Uterus (tissue), 4 donors: ENCODE measurements around the gene SLC4A4. TPM values are rescaled to one million over a fixed set of nuclear protein-coding genes. Genes with fewer than 3 reads are reported as not detected.

Experiments
- DNase-seq, 2 donors: peaks; one replicate each; pipeline ENCODE4 v3.0.0-alpha.2; 2019 to 2020
- H3K27ac ChIP-seq, 2 donors: fragments of 200-600 bp; sonication (generic); 1 replicate in 1 of 2; 2 replicates in 1 of 2; pipeline ENCODE4 v1.5.1; 2016 to 2018
- H3K27me3 ChIP-seq, 2 donors: fragments of 200-600 bp; sonication (generic); one replicate each; pipeline ENCODE4 v1.5.1; 2018 to 2019; ENCODE audit warnings: control low read depth in 1 of 2
- H3K36me3 ChIP-seq, 2 donors: fragments of 200-600 bp; sonication (generic); one replicate each; pipeline ENCODE4 v1.5.1; 2019; ENCODE audit warnings: control low read depth in 1 of 2
- H3K4me1 ChIP-seq, 2 donors: fragments of 200-600 bp; sonication (generic); one replicate each; pipeline ENCODE4 v1.5.1; 2018 to 2019; ENCODE audit warnings: control low read depth in 1 of 2
- H3K4me3 ChIP-seq, 2 donors: fragments of 200-600 bp; sonication (generic); 1 replicate in 1 of 2; 2 replicates in 1 of 2; pipeline ENCODE4 v1.5.1; 2018 to 2019; ENCODE audit warnings: mild to moderate bottlenecking in 1 of 2
- H3K9me3 ChIP-seq, 2 donors: fragments of 200-600 bp; sonication (generic); one replicate each; pipeline ENCODE4 v1.5.1; 2019; ENCODE audit warnings: control low read depth in 1 of 2
- POLR2A ChIP-seq, 2 donors: fragments of 450-650 bp; IDR thresholded peaks; one replicate each; pipeline ENCODE4 v1.6.1; 2016; ENCODE audit warnings: antibody characterized with exemption in 2 of 2, mild to moderate bottlenecking in 1 of 2, moderate library complexity in 1 of 2
- intact Hi-C: fragments of 100-400 bp; cut with DNase I; formaldehyde crosslinking; loops from one replicate; pipeline ENCODE4 v1.15.1; 2023; ENCODE audit warnings: low total_unique reads
- total RNA-seq, 4 donors: library from RNA; depleted of rRNA in 3 of 4; stranded (reverse); fragments of >200 nt in 3 of 4; gene quantifications; one replicate each; pipeline versions ENCODE4 v1.1.0 to v1.2.4, GENCODE V29; 2014 to 2023
- TF ChIP-seq, protein P1 (sequence below), 4 experiments: fragments of 200-600 bp in 2 of 4; fragments of 450-650 bp in 2 of 4; sonication (generic) in 2 of 4; IDR thresholded peaks; one replicate each; pipeline ENCODE4 v1.5.1; 2016 to 2019; ENCODE audit warnings: antibody characterized with exemption in 4 of 4, mild to moderate bottlenecking in 2 of 4, moderate library complexity in 1 of 4
- donor health status: DM: yes; HTN: yes; CAD: no.

The SLC4A4 gene
- total RNA-seq, 4 donors from 2014 or later, result 0.29 to 9.0 (median 0.87) TPM

- H3K4me3 ChIP-seq, result no peak overlapping the region
- H3K27ac ChIP-seq, result no peak overlapping the region
- H3K9me3 ChIP-seq, result no peaks in the 10 kb centered on the region
- H3K4me1 ChIP-seq, result no peaks in the 10 kb centered on the region
- no peaks in the 10 kb centered on the region for H3K27me3 ChIP-seq
- intact Hi-C loops, result no loop called here
- DNase-seq, result no peak
- TF ChIP-seq, protein P1, sequence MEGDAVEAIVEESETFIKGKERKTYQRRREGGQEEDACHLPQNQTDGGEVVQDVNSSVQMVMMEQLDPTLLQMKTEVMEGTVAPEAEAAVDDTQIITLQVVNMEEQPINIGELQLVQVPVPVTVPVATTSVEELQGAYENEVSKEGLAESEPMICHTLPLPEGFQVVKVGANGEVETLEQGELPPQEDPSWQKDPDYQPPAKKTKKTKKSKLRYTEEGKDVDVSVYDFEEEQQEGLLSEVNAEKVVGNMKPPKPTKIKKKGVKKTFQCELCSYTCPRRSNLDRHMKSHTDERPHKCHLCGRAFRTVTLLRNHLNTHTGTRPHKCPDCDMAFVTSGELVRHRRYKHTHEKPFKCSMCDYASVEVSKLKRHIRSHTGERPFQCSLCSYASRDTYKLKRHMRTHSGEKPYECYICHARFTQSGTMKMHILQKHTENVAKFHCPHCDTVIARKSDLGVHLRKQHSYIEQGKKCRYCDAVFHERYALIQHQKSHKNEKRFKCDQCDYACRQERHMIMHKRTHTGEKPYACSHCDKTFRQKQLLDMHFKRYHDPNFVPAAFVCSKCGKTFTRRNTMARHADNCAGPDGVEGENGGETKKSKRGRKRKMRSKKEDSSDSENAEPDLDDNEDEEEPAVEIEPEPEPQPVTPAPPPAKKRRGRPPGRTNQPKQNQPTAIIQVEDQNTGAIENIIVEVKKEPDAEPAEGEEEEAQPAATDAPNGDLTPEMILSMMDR (IDR thresholded peaks at IDR 0.05), result no peak
- no peak for TF ChIP-seq POLR2A (IDR thresholded peaks at IDR 0.05)
- no peaks in the 10 kb centered on the region for H3K36me3 ChIP-seq
Observed at GRCh38 chr4:71558248-71558647, 219.4 kb downstream of the SLC4A4 start.

DNA sequence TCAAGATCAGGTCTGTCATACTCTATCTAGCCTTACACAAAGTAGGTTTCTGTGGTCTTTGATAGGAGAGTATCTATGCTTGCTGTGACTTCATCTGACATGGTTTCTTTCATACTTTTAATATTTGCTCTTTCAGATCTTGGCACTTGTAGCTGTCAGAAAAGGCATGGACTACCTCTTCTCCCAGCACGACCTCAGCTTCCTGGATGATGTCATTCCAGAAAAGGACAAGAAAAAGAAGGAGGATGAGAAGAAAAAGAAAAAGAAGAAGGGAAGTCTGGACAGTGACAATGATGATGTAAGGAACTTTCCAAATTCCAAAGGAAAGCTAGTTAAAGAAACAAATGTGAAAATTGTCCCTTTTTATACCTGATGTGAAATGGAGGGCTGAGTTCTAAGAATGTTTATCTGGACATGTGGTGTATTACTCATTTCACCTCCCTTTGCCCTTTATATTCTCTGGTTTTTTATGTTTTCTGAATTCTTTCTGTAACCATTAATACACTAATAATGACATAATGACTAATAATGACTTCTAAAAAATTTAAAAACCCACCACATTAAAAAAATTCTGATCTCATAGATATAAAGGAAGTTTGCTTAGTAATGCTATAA lies 221.2 kb downstream of the SLC4A4 start:
- no peaks in the 10 kb centered on the region for H3K36me3 ChIP-seq
- intact Hi-C loops, result no loop called here

DNA sequence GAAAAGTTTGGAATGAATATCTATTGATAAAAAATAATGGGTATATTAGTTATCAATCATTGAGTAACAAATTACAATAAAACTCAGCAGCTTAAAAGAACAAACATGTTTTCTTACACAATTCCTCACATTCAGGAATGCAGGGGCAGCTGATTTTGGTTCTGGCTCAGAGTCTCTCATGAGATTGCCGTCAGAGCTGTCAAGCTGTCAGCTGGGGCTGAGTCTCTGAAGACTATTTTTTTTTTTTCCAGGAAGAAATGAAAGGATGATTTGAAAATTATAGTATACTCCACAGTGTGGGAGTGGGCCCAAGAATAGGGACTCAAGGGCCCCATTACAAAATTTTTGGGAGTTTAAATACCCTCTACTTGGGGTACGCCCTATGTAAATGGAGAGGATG lies 226.0 kb downstream of the SLC4A4 start:
- no peaks in the 10 kb centered on the region for H3K27me3 ChIP-seq
- no peak for DNase-seq
- no peaks in the 10 kb centered on the region for H3K4me1 ChIP-seq
- no peak for TF ChIP-seq POLR2A (IDR thresholded peaks at IDR 0.05)
- TF ChIP-seq, protein P1 (IDR thresholded peaks at IDR 0.05), result no peak
- no peak overlapping the region for H3K27ac ChIP-seq
- H3K36me3 ChIP-seq, result no peaks in the 10 kb centered on the region
- no peaks in the 10 kb centered on the region for H3K9me3 ChIP-seq
- H3K4me3 ChIP-seq, result no peak overlapping the region
- intact Hi-C loops, result no loop called here

More for the DNA sequence above, 221.2 kb downstream of the SLC4A4 start:
- TF ChIP-seq, protein P1 (IDR thresholded peaks at IDR 0.05), result no peak
- no peak for TF ChIP-seq POLR2A (IDR thresholded peaks at IDR 0.05)
- no peak for DNase-seq
- no peaks in the 10 kb centered on the region for H3K4me1 ChIP-seq
- no peaks in the 10 kb centered on the region for H3K9me3 ChIP-seq
- no peak overlapping the region for H3K27ac ChIP-seq
- H3K4me3 ChIP-seq, result no peak overlapping the region
- no peaks in the 10 kb centered on the region for H3K27me3 ChIP-seq

- TF ChIP-seq, protein P1 (IDR thresholded peaks at IDR 0.05), result no peak
- H3K27me3 ChIP-seq, result no peaks in the 10 kb centered on the region
- H3K4me3 ChIP-seq, result no peak overlapping the region
- no peaks in the 10 kb centered on the region for H3K4me1 ChIP-seq
- H3K36me3 ChIP-seq, result no peaks in the 10 kb centered on the region
- no peaks in the 10 kb centered on the region for H3K9me3 ChIP-seq
- DNase-seq, result no peak
- H3K27ac ChIP-seq, result no peak overlapping the region
- intact Hi-C loops, result no loop called here
Observed at GRCh38 chr4:71566856-71567255, 228.0 kb downstream of the SLC4A4 start.

DNA sequence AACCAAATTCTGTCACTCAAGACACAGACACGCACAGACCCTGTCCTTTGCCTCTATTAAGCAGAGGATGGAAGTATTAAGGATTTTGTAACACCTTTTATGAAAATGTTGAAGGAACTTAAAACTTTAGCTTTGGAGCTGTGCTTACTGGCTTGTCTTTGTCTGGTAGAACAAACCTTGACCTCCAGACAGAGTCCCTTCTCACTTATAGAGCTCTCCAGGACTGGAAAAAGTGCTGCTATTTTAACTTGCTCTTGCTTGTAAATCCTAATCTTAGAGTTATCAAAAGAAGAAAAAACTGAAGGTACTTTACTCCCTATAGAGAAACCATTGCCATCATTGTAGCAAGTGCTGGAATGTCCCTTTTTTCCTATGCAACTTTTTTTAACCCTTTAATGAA lies 229.3 kb downstream of the SLC4A4 start:
- no peak overlapping the region for H3K4me3 ChIP-seq
- no peak for DNase-seq
- intact Hi-C loops, result no loop called here
- no peaks in the 10 kb centered on the region for H3K27me3 ChIP-seq
- H3K4me1 ChIP-seq, result no peaks in the 10 kb centered on the region
- TF ChIP-seq, protein P1 (IDR thresholded peaks at IDR 0.05), result no peak
- no peak for TF ChIP-seq POLR2A (IDR thresholded peaks at IDR 0.05)
- no peak overlapping the region for H3K27ac ChIP-seq
- H3K36me3 ChIP-seq, result no peaks in the 10 kb centered on the region
- no peaks in the 10 kb centered on the region for H3K9me3 ChIP-seq
